AG09319 (cell line): ENCODE results near the gene ZC3H12C.

Source experiments
- DNase-seq: peaks from one replicate; pipeline ENCODE4 v3.0.0-alpha.2; 2010; ENCODE audit warnings: low read depth; ENCODE audit errors: extremely low read depth
- TF ChIP-seq, protein P1 (sequence below): IDR thresholded peaks from 2 replicates; pipeline ENCODE4 v1.5.1; 2011; ENCODE audit warnings: low read depth, mild to moderate bottlenecking, inconsistent platforms, low read length, moderate library complexity

Gene ZC3H12C

DNA sequence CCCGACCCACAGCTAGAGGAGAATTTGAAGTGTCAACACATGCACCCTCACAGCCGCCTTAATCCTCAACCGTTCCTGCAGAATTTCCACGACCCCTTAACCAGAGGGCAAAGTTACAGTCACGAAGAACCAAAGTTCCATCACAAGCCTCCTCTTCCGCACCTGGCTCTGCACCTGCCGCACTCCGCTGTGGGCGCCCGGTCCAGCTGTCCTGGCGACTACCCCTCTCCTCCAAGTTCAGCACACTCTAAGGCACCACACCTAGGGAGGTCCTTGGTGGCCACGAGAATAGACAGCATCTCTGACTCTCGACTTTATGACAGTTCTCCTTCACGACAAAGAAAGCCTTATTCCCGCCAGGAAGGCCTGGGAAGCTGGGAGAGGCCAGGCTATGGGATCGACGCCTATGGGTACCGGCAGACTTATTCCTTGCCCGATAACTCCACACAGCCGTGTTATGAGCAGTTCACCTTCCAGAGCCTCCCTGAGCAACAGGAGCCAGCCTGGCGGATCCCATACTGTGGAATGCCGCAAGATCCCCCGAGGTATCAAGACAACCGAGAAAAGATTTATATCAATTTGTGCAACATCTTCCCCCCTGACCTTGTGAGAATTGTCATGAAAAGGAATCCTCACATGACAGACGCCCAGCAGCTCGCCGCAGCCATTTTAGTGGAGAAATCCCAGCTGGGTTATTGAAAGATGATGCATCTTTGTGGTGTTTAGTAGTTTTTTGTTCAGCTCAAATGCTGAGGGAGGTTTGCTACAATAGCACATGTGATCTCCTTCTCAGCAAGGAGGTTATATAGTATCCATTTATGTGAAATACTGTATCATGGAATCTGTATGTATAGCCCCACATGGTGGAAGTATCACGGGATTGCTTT is 72.1 kb downstream of the ZC3H12C start:
- no peak for DNase-seq

DNA sequence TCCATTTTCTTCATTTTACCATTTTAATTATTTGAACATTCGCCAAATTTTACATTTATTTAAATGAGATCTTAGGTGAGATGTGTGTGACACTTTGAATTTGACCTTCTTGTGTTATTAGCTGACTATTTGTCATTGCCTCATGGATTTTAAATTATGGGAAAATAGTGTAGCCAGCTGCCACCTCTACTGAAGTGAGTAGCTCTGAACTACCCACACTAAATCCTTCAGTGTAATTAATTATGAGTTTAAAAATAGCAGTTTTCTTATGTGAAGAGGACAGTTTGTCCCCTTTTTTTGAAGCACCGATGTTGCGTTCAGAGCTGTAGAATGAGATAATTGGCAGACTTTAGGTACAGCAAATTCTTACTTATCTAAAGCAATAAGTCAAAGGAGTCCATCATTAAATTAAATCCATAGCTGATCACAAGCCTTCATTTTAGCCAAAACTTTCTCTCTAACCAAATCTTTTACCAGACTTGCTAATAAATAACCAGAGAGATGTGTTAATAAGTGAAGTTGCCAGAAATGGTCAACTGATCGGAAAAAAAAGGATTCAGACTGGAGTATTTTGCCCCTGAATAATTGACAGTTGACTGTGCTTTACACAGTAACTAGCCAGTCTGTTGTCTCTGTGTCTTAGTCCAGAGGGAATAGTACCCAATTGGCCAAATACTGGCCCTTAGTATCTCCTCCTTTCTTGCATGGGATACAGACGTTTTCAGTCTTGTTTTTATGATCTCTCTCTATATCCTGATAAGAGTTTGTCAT is 75.0 kb downstream of the ZC3H12C start:
- DNase-seq: no peak
- TF ChIP-seq, protein P1, sequence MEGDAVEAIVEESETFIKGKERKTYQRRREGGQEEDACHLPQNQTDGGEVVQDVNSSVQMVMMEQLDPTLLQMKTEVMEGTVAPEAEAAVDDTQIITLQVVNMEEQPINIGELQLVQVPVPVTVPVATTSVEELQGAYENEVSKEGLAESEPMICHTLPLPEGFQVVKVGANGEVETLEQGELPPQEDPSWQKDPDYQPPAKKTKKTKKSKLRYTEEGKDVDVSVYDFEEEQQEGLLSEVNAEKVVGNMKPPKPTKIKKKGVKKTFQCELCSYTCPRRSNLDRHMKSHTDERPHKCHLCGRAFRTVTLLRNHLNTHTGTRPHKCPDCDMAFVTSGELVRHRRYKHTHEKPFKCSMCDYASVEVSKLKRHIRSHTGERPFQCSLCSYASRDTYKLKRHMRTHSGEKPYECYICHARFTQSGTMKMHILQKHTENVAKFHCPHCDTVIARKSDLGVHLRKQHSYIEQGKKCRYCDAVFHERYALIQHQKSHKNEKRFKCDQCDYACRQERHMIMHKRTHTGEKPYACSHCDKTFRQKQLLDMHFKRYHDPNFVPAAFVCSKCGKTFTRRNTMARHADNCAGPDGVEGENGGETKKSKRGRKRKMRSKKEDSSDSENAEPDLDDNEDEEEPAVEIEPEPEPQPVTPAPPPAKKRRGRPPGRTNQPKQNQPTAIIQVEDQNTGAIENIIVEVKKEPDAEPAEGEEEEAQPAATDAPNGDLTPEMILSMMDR: no peak

More for the DNA sequence above, 72.1 kb downstream of the ZC3H12C start:
- TF ChIP-seq, protein P1: no peak

DNA sequence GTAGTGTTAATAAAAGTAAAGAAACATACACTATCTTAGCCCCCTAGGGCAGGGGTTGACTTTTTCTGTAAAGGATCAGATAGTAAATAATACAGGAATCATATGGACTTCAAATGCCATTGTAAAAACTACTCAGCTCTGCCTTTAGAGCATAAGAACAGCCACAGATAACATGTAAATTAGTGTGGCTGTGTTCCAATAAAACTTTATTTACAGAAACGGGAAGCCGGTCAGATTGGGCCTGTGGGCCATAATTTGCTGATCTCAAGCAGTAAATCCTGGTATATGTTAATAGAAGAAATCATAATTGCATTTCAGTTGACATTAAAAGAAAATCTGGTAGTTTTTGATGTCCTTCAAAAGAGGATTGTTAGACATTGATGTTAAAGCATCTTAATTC is 76.5 kb downstream of the ZC3H12C start:
- DNase-seq: no peak
- TF ChIP-seq, protein P1: no peak

DNA sequence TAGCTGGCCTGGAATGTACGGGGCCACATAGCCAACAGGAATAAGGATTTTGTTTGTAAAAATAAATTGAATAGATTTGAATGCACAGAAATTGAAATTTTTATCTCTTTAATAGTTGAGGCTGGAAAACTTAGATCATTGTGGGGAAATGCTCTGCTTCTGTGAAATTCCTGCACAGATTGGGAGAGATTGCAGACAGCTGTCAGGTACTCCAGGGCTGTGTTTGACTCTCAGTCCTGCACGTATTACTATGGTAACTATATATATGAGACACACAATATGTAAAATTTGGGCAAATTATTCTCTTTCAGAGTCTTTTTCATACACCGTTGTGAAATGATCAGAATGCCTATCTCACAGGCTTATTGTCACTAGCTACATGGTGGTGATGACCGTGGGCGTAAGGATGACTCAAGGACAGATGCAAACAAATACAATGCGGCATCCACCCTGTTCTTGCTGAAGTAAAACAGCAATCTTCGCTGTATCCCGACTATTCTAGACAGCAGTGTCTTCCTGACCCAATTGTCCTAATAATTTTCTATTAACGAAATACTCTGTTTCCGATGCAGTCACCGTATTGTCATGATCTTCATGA is 79.4 kb downstream of the ZC3H12C start:
- DNase-seq: no peak
- TF ChIP-seq, protein P1: no peak

DNA sequence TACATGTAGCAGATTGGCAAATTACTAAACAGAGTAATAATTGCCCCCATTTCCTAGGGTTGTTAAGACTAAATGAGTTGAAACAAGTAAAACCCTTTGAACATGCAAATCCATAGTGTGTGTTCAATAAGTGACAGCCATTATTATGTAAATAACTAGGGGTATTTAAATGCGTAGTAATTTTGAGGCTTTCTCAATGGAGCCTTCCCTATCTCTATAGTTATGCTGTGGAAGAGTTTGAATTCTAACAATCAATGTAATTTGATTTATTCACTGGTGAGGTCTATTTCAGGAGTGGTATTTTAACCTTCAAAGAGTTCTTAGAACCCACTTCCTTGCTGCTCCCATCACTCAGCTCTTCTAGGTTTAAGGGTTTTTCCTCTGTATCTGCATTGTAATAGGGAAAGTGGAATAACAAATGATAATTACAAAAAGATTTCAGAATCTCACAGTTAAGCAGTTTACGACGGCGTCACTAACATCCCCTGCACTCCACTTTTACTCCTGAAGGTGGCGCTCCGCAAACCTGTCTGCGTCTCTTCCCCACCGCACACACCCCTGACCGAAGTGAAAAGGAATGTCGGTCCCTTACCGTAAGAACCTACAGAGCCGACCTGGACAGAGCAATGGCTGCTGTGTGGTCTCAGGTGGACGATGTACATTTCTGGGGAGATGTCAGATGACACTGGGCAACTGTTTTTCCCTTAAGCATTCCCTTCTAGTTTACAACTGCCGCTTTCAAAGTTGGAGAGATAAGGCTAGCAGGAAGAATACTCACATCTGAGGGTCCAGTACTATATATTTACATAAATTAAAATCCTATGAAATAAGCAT is 80.8 kb downstream of the ZC3H12C start:
- TF ChIP-seq, protein P1: peak; percentile 82
- no peak for DNase-seq

DNA sequence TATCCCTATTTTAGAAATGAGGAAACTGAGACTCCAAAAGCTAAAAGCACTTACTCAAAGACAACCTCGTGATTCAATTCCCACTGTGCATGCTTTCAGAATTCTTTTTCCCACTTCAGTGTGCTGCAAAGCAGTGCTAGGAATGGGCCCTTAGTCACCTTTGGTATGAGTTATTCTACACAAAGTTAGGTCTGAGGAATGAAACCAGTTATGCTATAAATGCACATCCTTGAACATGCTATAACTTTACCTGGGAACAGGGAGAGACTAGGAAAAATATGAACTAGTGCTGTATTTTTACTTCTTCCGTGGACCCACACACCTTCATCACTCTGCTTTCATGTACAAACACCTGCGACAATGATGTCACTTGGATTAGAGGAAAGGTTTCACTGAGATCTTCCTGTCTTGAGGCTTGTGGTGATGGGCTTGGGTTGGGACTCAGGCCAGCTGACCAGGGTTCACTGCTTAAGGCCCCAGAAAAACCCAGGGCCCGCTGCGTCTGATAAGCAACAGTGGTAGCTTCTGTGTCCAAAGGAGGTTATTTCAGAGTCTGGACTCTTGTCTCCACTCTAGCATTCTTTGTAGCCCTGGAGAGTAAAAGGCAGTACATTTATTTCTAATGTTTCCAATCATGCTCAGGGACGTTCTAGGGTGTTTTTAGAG is 81.6 kb downstream of the ZC3H12C start:
- DNase-seq: no peak
- TF ChIP-seq, protein P1: no peak
